Pancreas (tissue), 10 donors: ENCODE data around the gene NLRP6. TPM values are rescaled to one million over a fixed set of nuclear protein-coding genes. Genes with fewer than 3 reads are reported as not detected.
"Not testable (repeated sequence)": the region's sequence is repeated elsewhere in the genome, so short reads cannot be mapped to it uniquely, and the experiment has no call there.

Experiments used
- ATAC-seq, 4 donors: fragments of 200-7000 bp; cut with Tn5 transposase; one replicate each; pipeline versions ENCODE4 v1.8.0 to v1.9.1; 2020; ENCODE audit warnings: mild to moderate bottlenecking in 4 of 4, moderate library complexity in 4 of 4
- DNase-seq, 6 donors: peaks; one replicate each; pipeline ENCODE4 v3.0.0-alpha.2; 2020
- FAIRE-seq: peaks from 2 replicates; lab custom pipeline; 2012; peaks lifted over from hg19 to GRCh38; lab: Jason Lieb, UNC
- H3K27ac ChIP-seq, 4 donors: fragments of 200-600 bp; sonication (generic); 1 replicate in 3 of 4; 2 replicates in 1 of 4; pipeline versions ENCODE4 v1.5.0 to v1.8.0; 2020
- H3K27me3 ChIP-seq, 4 donors: fragments of 200-600 bp; one replicate each; pipeline ENCODE4 v1.8.0; 2021
- H3K36me3 ChIP-seq, 3 donors: fragments of 200-600 bp; sonication (generic) in 1 of 3; one replicate each; pipeline versions ENCODE4 v1.5.0 to v1.8.0; 2020 to 2021
- H3K4me1 ChIP-seq, 3 donors: fragments of 200-600 bp; one replicate each; pipeline ENCODE4 v1.8.0; 2021
- H3K4me3 ChIP-seq, 4 donors: fragments of 200-600 bp; sonication (generic) in 2 of 4; one replicate each; pipeline versions ENCODE4 v1.5.0 to v1.8.0; 2020 to 2021
- H3K9me3 ChIP-seq, 4 donors: fragments of 200-600 bp; one replicate each; pipeline ENCODE4 v1.8.0; 2021
- CTCF ChIP-seq, 4 donors: fragments of 200-600 bp; sonication (generic) in 3 of 4; IDR thresholded peaks; one replicate each; pipeline versions ENCODE4 v1.5.0 to v1.8.0; 2021; ENCODE audit warnings: antibody characterized with exemption in 4 of 4
- WGBS, 2 donors: extraction: QIAGEN DNeasy Blood & Tissue Kit; methylation state at CpG; one replicate each; pipeline ENCODE4 v1.1.7; 2013; 5-methylcytosine and 5-hydroxymethylcytosine counted together
- intact Hi-C, 3 donors: fragments of 100-400 bp; cut with DNase I; formaldehyde crosslinking; loops; one replicate each; pipeline versions ENCODE4 v1.11.1 to v1.14.2; 2022
- polyA plus RNA-seq, 2 donors: library from polyadenylated mRNA; stranded (reverse); fragments of 200-250 nt; gene quantifications; one replicate each; pipeline ENCODE4 v1.2.3, GENCODE V29; 2013
- total RNA-seq, 6 donors: library from RNA; stranded (reverse); fragmentation: NEBNext Ultra II Directional in 4 of 6; extraction: Animal tissue kit (Norgen Biotek cat#: 25700) in 4 of 6; gene quantifications; one replicate each; pipeline versions ENCODE4 v1.2.1 to v1.2.4, GENCODE V29; 2021 to 2023
- donor health status: healthy with polysubstance abuse.
- donor health status: DM: no; HTN: no; CAD: no; lungs with moderate emphysema.
- donor health status: DM: no; HTN: no; CAD: no.
- donor health status: control.
- donor health status: control.
- donor health status: Bipolar disorder and iron deficiency.
- donor health status: DM: yes; HTN: yes; CAD: no.
- donor health status: DM: no; HTN: no; CAD: no.
- donor health status: DM: no; HTN: no; CAD: no.
- donor health status: DM: yes; HTN: yes; CAD: no.

The NLRP6 gene
- total and polyA plus RNA-seq, 8 donors: 0.05 to 0.23 (median 0.19) TPM; not detected in 2

GRCh38 chr11:261624-262023, 16.6 kb upstream of the NLRP6 start:
- H3K27me3 ChIP-seq: no peaks in the 10 kb centered on the region
- no peaks in the 10 kb centered on the region for H3K4me1 ChIP-seq
- H3K27ac ChIP-seq: no peak overlapping the region
- FAIRE-seq (no peak), DNase-seq (no peak), ATAC-seq (no peak)
- no peaks in the 10 kb centered on the region for H3K9me3 ChIP-seq
- intact Hi-C loops: no loop called here
- no peaks in the 10 kb centered on the region for H3K36me3 ChIP-seq
- no peak overlapping the region for H3K4me3 ChIP-seq
- no peak for TF ChIP-seq CTCF (IDR thresholded peaks at IDR 0.05)
- WGBS, 2 donors: 85 to 86% methylated on average over 4 of the region's 4 CpGs

GRCh38 chr11:266676-267439, 11.3 kb upstream of the NLRP6 start:
- intact Hi-C loops: no loop called here
- H3K4me1 ChIP-seq: no peaks in the 10 kb centered on the region
- no peak overlapping the region for H3K27ac ChIP-seq
- no peak for TF ChIP-seq CTCF (IDR thresholded peaks at IDR 0.05)
- WGBS, 2 donors: 90 to 91% methylated on average over 4 to 5 of the region's 13 CpGs
- no peak overlapping the region for H3K4me3 ChIP-seq
- H3K36me3 ChIP-seq: no peaks in the 10 kb centered on the region
- FAIRE-seq (no peak), DNase-seq (peak in 1 of 6 donors; percentile 40), ATAC-seq (peak in 1 of 4 donors; percentile 10)
- H3K9me3 ChIP-seq: no peaks in the 10 kb centered on the region
- H3K27me3 ChIP-seq: no peaks in the 10 kb centered on the region

GRCh38 chr11:267491-267994, 10.7 kb upstream of the NLRP6 start:
- peak overlapping the region in 2 of 4 donors; percentile 43 to 56 for H3K27ac ChIP-seq
- intact Hi-C loops: no loop called here
- no peak for TF ChIP-seq CTCF (IDR thresholded peaks at IDR 0.05)
- peak overlapping the region in 1 of 4 donors; percentile 12 for H3K4me3 ChIP-seq
- no peaks in the 10 kb centered on the region for H3K36me3 ChIP-seq
- H3K4me1 ChIP-seq: no peaks in the 10 kb centered on the region
- peak in 1 of 6 donors; percentile 51 for DNase-seq
- no peaks in the 10 kb centered on the region for H3K9me3 ChIP-seq
- peak in 3 of 4 donors; percentile 23 to 51 (median 51) for ATAC-seq
- no peaks in the 10 kb centered on the region for H3K27me3 ChIP-seq
- WGBS, 2 donors: 61 to 67% methylated on average over 14 to 17 of the region's 18 CpGs
- FAIRE-seq: no peak

- H3K27ac ChIP-seq: peak overlapping the region in 3 of 4 donors; percentile 16 to 56 (median 43)
- FAIRE-seq: not testable (repeated sequence)
Measured at GRCh38 chr11:268716-269145, 9.5 kb upstream of the NLRP6 start.

GRCh38 chr11:269146-269890, 8.9 kb upstream of the NLRP6 start:
- intact Hi-C loops: no loop called here
- DNase-seq (no peak), ATAC-seq (peak in 3 of 4 donors; percentile 25 to 47 (median 39)), FAIRE-seq (no peak)
- peak overlapping the region in 2 of 4 donors; percentile 43 to 56 for H3K27ac ChIP-seq
- H3K4me1 ChIP-seq: no peaks in the 10 kb centered on the region
- 54 to 55% methylated on average over 21 of the region's 21 CpGs for WGBS, 2 donors
- no peak for TF ChIP-seq CTCF (IDR thresholded peaks at IDR 0.05)
- H3K4me3 ChIP-seq: peak overlapping the region in 1 of 4 donors; percentile 7
- no peaks in the 10 kb centered on the region for H3K27me3 ChIP-seq
- H3K36me3 ChIP-seq: no peaks in the 10 kb centered on the region
- H3K9me3 ChIP-seq: no peaks in the 10 kb centered on the region

More at GRCh38 chr11:268716-269145, 9.5 kb upstream of the NLRP6 start:
- WGBS, 2 donors: 52 to 57% methylated on average over 15 to 16 of the region's 16 CpGs
- peak in 3 of 4 donors; percentile 63 to 85 (median 82) for ATAC-seq
- H3K27me3 ChIP-seq, H3K36me3 ChIP-seq, H3K9me3 ChIP-seq, intact Hi-C loops, H3K4me1 ChIP-seq: not testable (repeated sequence)
- peak overlapping the region in 1 of 4 donors; percentile 7 for H3K4me3 ChIP-seq
- peak in 1 of 6 donors; percentile 54 for DNase-seq
